HEK293T (cell line): ENCODE results near the gene CXXC1.

Experiments
- CTCF ChIA-PET: fragments of 350-600 bp; formaldehyde crosslinking; extraction: SDS; loops from one replicate; lab custom pipeline; 2021; ENCODE audit warnings: antibody characterized with exemption, inconsistent platforms; lab: Yijun Ruan, JAX
- POLR2A ChIA-PET: fragments of 350-600 bp; formaldehyde crosslinking; extraction: SDS; loops from one replicate; lab custom pipeline; 2020; ENCODE audit warnings: antibody characterized with exemption, inconsistent platforms; lab: Yijun Ruan, JAX
- DNase-seq: peaks from one replicate; pipeline ENCODE4 v3.0.0; 2012; ENCODE audit warnings: mixed read lengths; ENCODE audit errors: extremely low spot score
- BHLHE40 ChIP-seq: fragments of 450-650 bp; IDR thresholded peaks from 2 replicates; pipeline ENCODE4 v1.6.1; 2016; ENCODE audit warnings: mild to moderate bottlenecking, moderate library complexity, borderline replicate concordance
- CTBP1 ChIP-seq: fragments of 450-650 bp; IDR thresholded peaks from 2 replicates; pipeline ENCODE4 v1.6.1; 2016; ENCODE audit warnings: borderline replicate concordance
- ELF4 ChIP-seq: fragments of 450-650 bp; IDR thresholded peaks from 2 replicates; pipeline ENCODE4 v1.6.1; 2017; ENCODE audit warnings: antibody characterized with exemption
- FOXA1 ChIP-seq: fragments of 450-650 bp; IDR thresholded peaks from 2 replicates; pipeline ENCODE4 v1.6.1; 2016; ENCODE audit warnings: mild to moderate bottlenecking
- FOXK2 ChIP-seq: fragments of 450-650 bp; IDR thresholded peaks from 2 replicates; pipeline ENCODE4 v1.6.1; 2016; ENCODE audit warnings: mild to moderate bottlenecking
- L3MBTL2 ChIP-seq: fragments of 450-650 bp; conservative IDR thresholded peaks from 2 replicates; pipeline ENCODE4 v1.6.1; 2016; ENCODE audit warnings: mild to moderate bottlenecking
- LEF1 ChIP-seq: fragments of 450-650 bp; IDR thresholded peaks from 2 replicates; pipeline ENCODE4 v1.6.1; 2017; ENCODE audit warnings: mild to moderate bottlenecking, borderline replicate concordance
- NFRKB ChIP-seq: fragments of 450-650 bp; IDR thresholded peaks from 2 replicates; pipeline ENCODE4 v1.6.1; 2016; ENCODE audit warnings: mild to moderate bottlenecking, moderate library complexity
- SP1 ChIP-seq: fragments of 450-650 bp; IDR thresholded peaks from 2 replicates; pipeline ENCODE4 v1.6.1; 2017
- SUZ12 ChIP-seq: fragments of 450-650 bp; IDR thresholded peaks from 2 replicates; pipeline ENCODE4 v1.6.1; 2016; ENCODE audit warnings: mild to moderate bottlenecking
- TARDBP ChIP-seq: fragments of 450-650 bp; IDR thresholded peaks from 2 replicates; pipeline ENCODE4 v1.6.1; 2016
- ZNF384 ChIP-seq: fragments of 450-650 bp; IDR thresholded peaks from 2 replicates; pipeline ENCODE4 v1.6.1; 2016

Gene CXXC1

DNA sequence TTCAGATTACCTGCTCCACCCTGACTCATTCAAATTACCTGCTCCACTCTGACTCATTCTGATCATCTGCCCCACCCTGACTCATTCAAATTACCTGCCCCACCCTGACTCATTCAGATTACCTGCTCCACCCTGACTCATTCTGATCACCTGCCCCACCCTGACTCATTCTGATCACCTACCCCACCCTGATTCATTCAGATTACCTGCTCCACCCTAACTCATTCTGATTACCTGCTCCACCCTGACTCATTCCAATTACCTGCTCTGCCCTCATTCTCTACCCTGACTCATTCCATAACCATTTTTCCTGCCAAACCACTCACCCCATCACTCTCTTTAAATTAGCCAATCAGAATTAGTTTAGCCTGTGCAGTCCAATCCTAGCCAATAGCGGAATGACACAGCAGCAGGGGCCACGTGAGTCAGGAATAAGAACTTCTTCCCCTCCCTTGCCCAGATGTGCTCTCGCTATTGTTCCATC is 47.4 kb downstream of the CXXC1 start:
- POLR2A ChIA-PET: no interaction called here
- DNase-seq: no peak
- TF ChIP-seq CTBP1 (no peak), FOXK2 (no peak), NFRKB (no peak), LEF1 (no peak), TARDBP (no peak), L3MBTL2 (no peak), SUZ12 (no peak), ZNF384 (no peak), SP1 (no peak), BHLHE40 (no peak)
- CTCF ChIA-PET: no interaction called here

DNA sequence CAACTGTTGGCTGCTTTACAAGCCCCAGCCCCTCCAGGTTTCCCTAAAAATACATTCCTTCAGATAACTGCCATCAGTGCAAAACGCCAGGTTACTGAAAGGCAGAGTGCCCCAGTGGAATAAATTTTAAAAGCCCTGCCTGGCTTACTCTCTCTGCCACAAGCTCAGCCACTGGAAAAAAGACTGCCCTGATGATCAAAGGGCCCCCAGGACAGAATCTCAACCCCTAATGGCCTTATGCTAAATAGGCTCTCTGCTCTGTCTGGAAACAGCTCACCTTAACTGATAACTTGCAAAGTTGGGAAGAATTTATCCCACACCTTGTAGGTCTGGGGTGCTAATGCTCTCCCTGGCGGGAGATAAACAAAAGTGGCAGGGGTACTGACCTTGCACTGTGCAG is 55.1 kb downstream of the CXXC1 start:
- CTCF ChIA-PET: no interaction called here
- no peak for DNase-seq
- TF ChIP-seq ELF4 (no peak), NFRKB (no peak), TARDBP (no peak), FOXA1 (no peak), SUZ12 (no peak), SP1 (no peak)
- POLR2A ChIA-PET: no interaction called here
